WERI-Rb-1 (cell line): ENCODE data around the gene CCDC57.

Experiments used
- DNase-seq: peaks from one replicate; pipeline ENCODE4 v3.0.0-alpha.2; 2020
- H3K27ac ChIP-seq: fragments of 250-450 bp; sonication (Bioruptor Pico); 2 replicates; pipeline ENCODE4 v1.5.1; 2020; ENCODE audit warnings: mild to moderate bottlenecking, moderate library complexity
- H3K27me3 ChIP-seq: fragments of 250-450 bp; sonication (Bioruptor Pico); 2 replicates; pipeline ENCODE4 v1.5.1; 2021; ENCODE audit warnings: mild to moderate bottlenecking, low read depth, moderate library complexity; ENCODE audit not compliant: insufficient read depth, severe bottlenecking
- H3K36me3 ChIP-seq: fragments of 250-450 bp; sonication (Bioruptor Pico); 2 replicates; pipeline ENCODE4 v1.5.1; 2020; ENCODE audit warnings: mild to moderate bottlenecking, moderate library complexity
- H3K4me3 ChIP-seq: 2 replicates; pipeline ENCODE4 v1.5.1; 2011; ENCODE audit warnings: low read depth, mild to moderate bottlenecking, control low read depth, low read length
- H3K9me3 ChIP-seq: fragments of 250-450 bp; sonication (Bioruptor Pico); 2 replicates; pipeline ENCODE4 v1.5.1; 2021; ENCODE audit warnings: mild to moderate bottlenecking, moderate library complexity; ENCODE audit not compliant: severe bottlenecking
- TF ChIP-seq, protein P1 (sequence below): IDR thresholded peaks from 2 replicates; pipeline ENCODE4 v1.5.1; 2011; ENCODE audit warnings: low read depth, mild to moderate bottlenecking, control low read depth, inconsistent platforms, low read length

The CCDC57 gene

DNA sequence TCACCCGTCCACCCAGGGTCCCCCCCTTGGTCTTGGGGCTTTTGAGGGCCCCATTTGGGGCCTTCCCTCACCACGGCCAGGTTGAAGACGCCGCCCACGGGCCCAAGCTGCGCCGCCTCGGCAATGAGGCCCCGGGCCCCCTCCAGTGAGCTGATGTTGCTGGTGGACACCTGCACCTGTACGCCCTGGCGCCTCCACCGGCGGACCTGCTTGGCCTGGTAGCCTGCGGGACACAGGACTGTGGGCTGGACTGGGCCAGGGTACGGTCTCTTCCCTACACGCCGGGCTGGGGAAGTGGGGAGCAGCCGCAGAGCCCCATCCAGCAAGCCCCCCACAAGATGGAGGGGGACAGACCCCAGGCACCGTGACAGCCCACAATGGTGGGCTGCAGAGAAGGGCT is 130.2 kb downstream of the CCDC57 start:
- H3K9me3 ChIP-seq = no peaks in the 10 kb centered on the region
- peaks cover 95% of the 10 kb centered on the region for H3K36me3 ChIP-seq
- TF ChIP-seq, protein P1, sequence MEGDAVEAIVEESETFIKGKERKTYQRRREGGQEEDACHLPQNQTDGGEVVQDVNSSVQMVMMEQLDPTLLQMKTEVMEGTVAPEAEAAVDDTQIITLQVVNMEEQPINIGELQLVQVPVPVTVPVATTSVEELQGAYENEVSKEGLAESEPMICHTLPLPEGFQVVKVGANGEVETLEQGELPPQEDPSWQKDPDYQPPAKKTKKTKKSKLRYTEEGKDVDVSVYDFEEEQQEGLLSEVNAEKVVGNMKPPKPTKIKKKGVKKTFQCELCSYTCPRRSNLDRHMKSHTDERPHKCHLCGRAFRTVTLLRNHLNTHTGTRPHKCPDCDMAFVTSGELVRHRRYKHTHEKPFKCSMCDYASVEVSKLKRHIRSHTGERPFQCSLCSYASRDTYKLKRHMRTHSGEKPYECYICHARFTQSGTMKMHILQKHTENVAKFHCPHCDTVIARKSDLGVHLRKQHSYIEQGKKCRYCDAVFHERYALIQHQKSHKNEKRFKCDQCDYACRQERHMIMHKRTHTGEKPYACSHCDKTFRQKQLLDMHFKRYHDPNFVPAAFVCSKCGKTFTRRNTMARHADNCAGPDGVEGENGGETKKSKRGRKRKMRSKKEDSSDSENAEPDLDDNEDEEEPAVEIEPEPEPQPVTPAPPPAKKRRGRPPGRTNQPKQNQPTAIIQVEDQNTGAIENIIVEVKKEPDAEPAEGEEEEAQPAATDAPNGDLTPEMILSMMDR = no peak
- no peak for DNase-seq
- H3K27ac ChIP-seq = no peak overlapping the region
- no peak overlapping the region for H3K4me3 ChIP-seq
- H3K27me3 ChIP-seq = no peaks in the 10 kb centered on the region

DNA sequence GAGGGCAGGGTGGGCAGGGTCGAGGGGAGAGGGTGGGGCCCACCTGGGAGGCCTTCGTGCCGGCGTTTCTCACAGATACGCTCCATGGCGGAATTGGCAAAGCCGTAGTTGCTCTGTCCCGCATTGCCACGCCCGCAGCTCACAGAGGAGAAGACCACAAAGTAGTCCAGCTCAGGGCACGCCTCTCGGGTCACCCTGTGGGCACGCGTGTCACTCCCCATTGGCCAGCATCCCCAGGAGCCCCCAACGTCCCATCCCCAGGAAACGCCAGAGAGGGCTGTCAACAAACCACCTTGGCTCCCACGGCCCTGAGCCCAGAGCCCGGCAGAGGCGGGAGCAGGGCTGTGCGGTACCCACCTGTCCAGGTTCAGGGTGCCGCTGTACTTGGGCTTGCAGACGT is 130.7 kb downstream of the CCDC57 start:
- H3K27ac ChIP-seq = no peak overlapping the region
- DNase-seq = no peak
- H3K27me3 ChIP-seq = no peaks in the 10 kb centered on the region
- peaks cover 92% of the 10 kb centered on the region for H3K36me3 ChIP-seq
- H3K4me3 ChIP-seq = no peak overlapping the region
- TF ChIP-seq, protein P1 = no peak
- no peaks in the 10 kb centered on the region for H3K9me3 ChIP-seq

DNA sequence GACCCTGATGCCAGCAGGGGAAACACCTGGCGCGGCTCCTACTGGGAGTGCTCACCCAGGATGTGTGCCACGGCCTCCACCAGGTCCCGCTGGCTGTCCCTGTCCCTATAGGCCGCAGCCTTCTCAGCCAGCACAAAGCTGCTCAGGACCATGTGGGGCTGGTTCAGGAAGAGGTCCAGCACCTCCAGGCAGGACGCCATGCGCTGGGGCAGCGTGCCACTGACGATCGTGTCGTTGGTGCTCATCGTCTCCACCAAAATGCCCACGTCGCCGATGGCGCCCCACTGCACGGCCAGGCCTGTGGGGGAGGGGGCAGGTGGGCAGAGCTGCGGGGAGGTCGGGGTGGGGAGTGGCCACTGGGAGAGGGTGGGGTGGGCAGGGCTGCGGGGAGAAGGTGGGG is 131.1 kb downstream of the CCDC57 start:
- Histone ChIP-seq H3K9me3 (no peaks in the 10 kb centered on the region), H3K27ac (peak overlapping the region; percentile 91; the same call in 1 of the 2 replicates), H3K27me3 (no peaks in the 10 kb centered on the region), H3K4me3 (no peak overlapping the region), H3K36me3 (peaks cover 93% of the 10 kb centered on the region)
- TF ChIP-seq, protein P1 = no peak
- no peak for DNase-seq

DNA sequence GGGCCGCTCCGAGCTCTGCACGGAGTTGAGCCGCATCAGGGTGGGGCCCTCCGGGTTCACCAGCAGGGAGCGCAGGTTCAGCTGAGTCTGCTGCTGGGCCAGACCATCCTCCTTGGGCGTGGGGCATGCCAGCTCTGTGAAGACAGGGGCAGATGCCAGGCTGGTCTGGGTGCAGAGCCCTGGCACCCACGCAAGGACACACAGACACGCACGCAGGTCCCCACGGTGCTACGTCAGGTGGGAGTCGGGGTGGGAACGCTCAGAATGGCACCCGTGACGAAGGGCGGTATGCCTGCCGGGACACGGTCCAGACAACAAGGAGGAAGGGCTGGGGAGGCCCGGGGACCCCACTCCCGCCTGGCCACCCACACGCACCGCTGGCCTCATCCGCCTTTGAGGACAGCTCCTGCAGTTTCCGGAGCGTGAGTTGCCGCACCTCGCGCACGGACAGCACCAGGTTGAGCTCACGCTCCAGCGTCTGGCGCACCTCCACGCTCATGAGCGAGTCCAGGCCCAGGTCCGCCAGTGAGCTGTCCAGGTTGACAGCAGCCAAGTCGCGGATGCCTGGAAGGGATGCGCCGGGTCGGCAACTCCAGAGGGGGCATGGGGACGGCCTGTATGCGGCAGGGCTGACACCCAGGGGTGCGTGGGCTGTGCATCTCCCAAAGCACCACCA is 131.7 kb downstream of the CCDC57 start:
- Histone ChIP-seq H3K27ac (peak overlapping the region; percentile 91), H3K9me3 (no peaks in the 10 kb centered on the region), H3K4me3 (no peak overlapping the region), H3K36me3 (peaks cover 93% of the 10 kb centered on the region), H3K27me3 (no peaks in the 10 kb centered on the region)
- TF ChIP-seq, protein P1 = peak; percentile 48
- no peak for DNase-seq

DNA sequence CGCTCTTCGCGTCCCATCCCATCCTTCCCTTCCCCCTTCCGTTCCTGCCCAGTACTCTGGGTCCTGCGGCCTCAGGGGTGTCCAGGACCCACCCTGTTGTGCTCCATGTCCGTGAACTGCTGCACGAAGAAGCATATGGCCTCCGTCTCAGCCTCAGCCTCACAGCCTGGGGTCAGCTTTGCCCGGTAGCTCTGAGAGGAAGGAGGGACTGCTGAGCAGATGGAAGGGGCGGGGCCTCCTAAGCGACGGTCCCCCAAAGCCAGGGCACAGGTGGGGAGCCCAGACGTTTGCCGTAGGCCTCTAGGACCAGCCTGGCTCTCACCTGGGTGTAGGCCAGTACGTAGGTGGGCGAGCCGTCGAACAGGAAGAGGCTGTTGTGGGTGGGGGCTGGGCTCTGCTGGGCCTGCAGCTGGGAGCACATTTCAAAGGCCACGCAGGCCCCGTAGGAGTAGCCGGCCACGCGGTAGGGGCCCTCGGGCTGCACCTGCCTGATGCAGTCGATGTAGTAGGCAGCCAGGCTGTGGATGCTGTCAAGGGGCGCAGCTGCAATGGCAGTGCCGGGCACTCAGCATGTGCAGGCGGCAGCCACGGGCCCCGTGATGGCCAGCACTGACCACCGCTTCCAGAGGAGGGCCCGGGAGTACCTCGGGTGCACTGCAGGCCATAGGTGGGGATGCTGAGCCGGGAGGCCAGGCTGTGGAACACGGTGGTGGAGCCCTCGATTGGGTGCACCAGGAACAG is 132.4 kb downstream of the CCDC57 start:
- peak; percentile 97 for DNase-seq
- Histone ChIP-seq H3K4me3 (no peak overlapping the region), H3K27ac (peak overlapping the region; percentile 91), H3K9me3 (no peaks in the 10 kb centered on the region), H3K36me3 (peaks cover 87% of the 10 kb centered on the region), H3K27me3 (no peaks in the 10 kb centered on the region)
- TF ChIP-seq, protein P1 = no peak
